ENCODE data around the gene LRRC47.

GRCh38 chr1:3821004-3821403, 24.7 kb upstream of the LRRC47 start:
- TF ChIP-seq CTCF (IDR thresholded peaks at IDR 0.05) (no peak), ZFX (IDR thresholded peaks at IDR 0.05; ENCODE audit: borderline replicate concordance) (no peak)

Data from 22Rv1 (cell line).